Mesendoderm (in vitro differentiated cells): Measurements from ENCODE around the gene ZEB2.

ENCODE experiments used
- DNase-seq: peaks from one replicate; pipeline ENCODE4 v3.0.0; 2013
- H2AK5ac ChIP-seq: 2 replicates; pipeline ENCODE4 v1.6.1; 2013; ENCODE audit warnings: low read length, inconsistent platforms
- H2BK120ac ChIP-seq: 2 replicates; pipeline ENCODE4 v1.6.1; 2013; ENCODE audit warnings: low read depth, mild to moderate bottlenecking, low read length, moderate library complexity, mixed read lengths
- H2BK15ac ChIP-seq: replicated peaks from 2 replicates; pipeline ENCODE4 v1.6.1; 2013; ENCODE audit warnings: low read depth, mild to moderate bottlenecking, moderate library complexity
- H2BK5ac ChIP-seq: 2 replicates; pipeline ENCODE4 v1.6.1; 2013; ENCODE audit warnings: low read length, inconsistent platforms
- H3K18ac ChIP-seq: 2 replicates; pipeline ENCODE4 v1.6.1; 2013; ENCODE audit warnings: mild to moderate bottlenecking, low read length, mixed read lengths
- H3K23ac ChIP-seq: one replicate; pipeline ENCODE4 v1.6.1; 2013; ENCODE audit warnings: low read length
- H3K27ac ChIP-seq: 2 replicates; pipeline ENCODE4 v1.5.1; 2013; ENCODE audit warnings: low read depth, mild to moderate bottlenecking, inconsistent platforms, low read length, moderate library complexity
- H3K27me3 ChIP-seq: 2 replicates; pipeline ENCODE4 v1.6.1; 2013; ENCODE audit warnings: low read length, control low read depth, mild to moderate bottlenecking, inconsistent platforms; ENCODE audit not compliant: insufficient read depth, poor library complexity
- H3K36me3 ChIP-seq: 2 replicates; pipeline ENCODE4 v1.6.1; 2013; ENCODE audit warnings: low read length, inconsistent platforms; ENCODE audit not compliant: control insufficient read depth, insufficient read depth
- H3K4ac ChIP-seq: one replicate; pipeline ENCODE4 v1.6.1; 2013; ENCODE audit warnings: low read depth, mild to moderate bottlenecking, low read length, moderate library complexity
- H3K4me1 ChIP-seq: 2 replicates; pipeline ENCODE4 v1.6.1; 2013; ENCODE audit warnings: low read depth, low read length, inconsistent platforms; ENCODE audit not compliant: control insufficient read depth
- H3K4me2 ChIP-seq: 2 replicates; pipeline ENCODE4 v1.6.1; 2013; ENCODE audit warnings: low read length
- H3K4me3 ChIP-seq: 2 replicates; pipeline ENCODE4 v1.5.1; 2013; ENCODE audit warnings: mild to moderate bottlenecking, low read length
- H3K56ac ChIP-seq: one replicate; pipeline ENCODE4 v1.6.1; 2013; ENCODE audit warnings: low read length
- H3K79me1 ChIP-seq: 2 replicates; pipeline ENCODE4 v1.6.1; 2013; ENCODE audit warnings: low read length, inconsistent platforms
- H3K79me2 ChIP-seq: 2 replicates; pipeline ENCODE4 v1.6.1; 2013; ENCODE audit warnings: mild to moderate bottlenecking, low read length; ENCODE audit not compliant: control insufficient read depth, insufficient read depth
- H3K9ac ChIP-seq: 2 replicates; pipeline ENCODE4 v1.6.1; 2013; ENCODE audit warnings: low read length, inconsistent platforms
- H4K5ac ChIP-seq: one replicate; pipeline ENCODE4 v1.6.1; 2013; ENCODE audit warnings: low read length
- H4K8ac ChIP-seq: one replicate; pipeline ENCODE4 v1.6.1; 2013; ENCODE audit warnings: low read depth, mild to moderate bottlenecking, control low read depth, low read length, moderate library complexity
- WGBS: extraction: QIAGEN DNeasy Blood & Tissue Kit; methylation state at CpG from one replicate; pipeline ENCODE4 v1.1.7; 2013; ENCODE audit warnings: low lambda C conversion rate, missing lambda C conversion rate; ENCODE audit not compliant: insufficient coverage; ENCODE audit errors: extremely low coverage; 5-methylcytosine and 5-hydroxymethylcytosine counted together

The ZEB2 gene

DNA sequence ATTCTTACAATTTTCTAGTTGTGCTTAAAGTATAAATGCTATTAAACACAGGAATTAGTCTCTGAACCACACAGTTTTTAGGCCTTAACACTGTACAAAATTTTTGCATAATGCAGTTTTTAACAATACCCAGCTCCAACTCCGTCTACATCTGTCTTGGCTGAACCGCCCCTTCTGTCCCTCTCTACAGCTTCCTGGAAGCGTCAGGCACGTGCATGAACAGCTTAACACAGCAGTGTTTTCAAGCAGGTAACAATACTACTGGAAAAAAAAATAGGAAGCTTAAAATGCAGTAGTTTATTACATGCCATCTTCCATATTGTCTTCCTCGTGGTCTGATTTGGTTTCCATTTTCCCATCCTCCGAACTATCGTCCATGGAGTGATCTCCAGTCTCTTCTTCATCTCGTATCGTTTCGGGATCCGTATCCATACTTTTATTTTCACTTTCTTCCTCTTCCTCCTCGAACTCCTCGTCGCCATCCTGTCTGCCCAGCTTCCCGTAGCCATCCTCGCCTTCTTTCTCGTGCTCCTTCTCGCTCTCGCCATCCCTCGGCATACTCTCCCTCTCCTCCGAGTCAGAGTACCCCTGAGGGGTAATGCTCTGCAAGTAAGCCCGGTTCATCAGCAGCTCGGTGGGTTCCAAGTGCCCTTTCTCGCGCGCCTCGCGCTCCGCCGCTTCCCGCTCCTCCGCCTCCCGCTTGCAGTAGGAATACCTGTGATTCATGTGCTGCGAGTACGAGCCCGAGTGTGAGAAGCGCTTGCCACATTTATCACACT, 130.6 kb downstream of the ZEB2 start:
- Histone ChIP-seq H3K9ac (peak overlapping the region; percentile 34), H3K4me2 (peak overlapping the region; percentile 30), H3K79me2 (no peaks in the 10 kb centered on the region), H3K4ac (no peak overlapping the region), H2AK5ac (no peak overlapping the region), H3K18ac (no peak overlapping the region), H2BK15ac (no peak overlapping the region), H3K23ac (no peak overlapping the region), H3K4me3 (no peak overlapping the region), H3K36me3 (no peaks in the 10 kb centered on the region), H3K79me1 (no peaks in the 10 kb centered on the region), H2BK5ac (no peak overlapping the region), H2BK120ac (no peak overlapping the region), H3K4me1 (no peaks in the 10 kb centered on the region), H3K56ac (peak overlapping the region; percentile 81), H3K27me3 (no peaks in the 10 kb centered on the region), H4K8ac (no peak overlapping the region), H4K5ac (no peak overlapping the region), H3K27ac (no peak overlapping the region)
- DNase-seq, result peak; percentile 72
- no CpG with 5 or more reads among the region's 37 CpGs for WGBS

DNA sequence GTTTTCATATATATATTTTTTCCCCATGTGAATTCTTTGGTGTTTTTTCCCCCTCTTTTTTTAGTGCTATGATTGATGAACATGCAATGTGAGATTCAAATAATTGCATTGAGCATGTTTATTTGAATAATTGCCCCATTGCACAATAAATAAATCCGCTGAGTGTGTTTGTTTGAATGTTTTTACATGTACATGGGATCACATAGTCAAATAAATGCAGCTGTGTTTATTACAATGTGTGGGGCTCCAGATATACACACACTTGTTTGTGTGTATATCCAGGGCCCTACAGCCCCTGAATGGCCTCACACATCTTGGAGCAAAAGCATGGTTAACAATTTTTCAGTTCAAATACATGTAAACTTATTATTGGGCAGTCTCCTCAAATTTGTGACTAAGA, 134.5 kb downstream of the ZEB2 start:
- Histone ChIP-seq H3K56ac (no peak overlapping the region), H3K27me3 (no peaks in the 10 kb centered on the region), H3K4me2 (no peak overlapping the region), H3K36me3 (no peaks in the 10 kb centered on the region), H3K27ac (no peak overlapping the region), H2BK15ac (no peak overlapping the region), H3K18ac (no peak overlapping the region), H4K5ac (no peak overlapping the region), H3K4me1 (no peaks in the 10 kb centered on the region), H3K79me1 (no peaks in the 10 kb centered on the region), H3K9ac (no peak overlapping the region), H3K4me3 (no peak overlapping the region), H3K23ac (no peak overlapping the region), H2BK5ac (no peak overlapping the region), H4K8ac (no peak overlapping the region), H2AK5ac (no peak overlapping the region), H2BK120ac (no peak overlapping the region), H3K79me2 (no peaks in the 10 kb centered on the region), H3K4ac (no peak overlapping the region)
- no CpG with 5 or more reads among the region's 1 CpG for WGBS
- no peak for DNase-seq

DNA sequence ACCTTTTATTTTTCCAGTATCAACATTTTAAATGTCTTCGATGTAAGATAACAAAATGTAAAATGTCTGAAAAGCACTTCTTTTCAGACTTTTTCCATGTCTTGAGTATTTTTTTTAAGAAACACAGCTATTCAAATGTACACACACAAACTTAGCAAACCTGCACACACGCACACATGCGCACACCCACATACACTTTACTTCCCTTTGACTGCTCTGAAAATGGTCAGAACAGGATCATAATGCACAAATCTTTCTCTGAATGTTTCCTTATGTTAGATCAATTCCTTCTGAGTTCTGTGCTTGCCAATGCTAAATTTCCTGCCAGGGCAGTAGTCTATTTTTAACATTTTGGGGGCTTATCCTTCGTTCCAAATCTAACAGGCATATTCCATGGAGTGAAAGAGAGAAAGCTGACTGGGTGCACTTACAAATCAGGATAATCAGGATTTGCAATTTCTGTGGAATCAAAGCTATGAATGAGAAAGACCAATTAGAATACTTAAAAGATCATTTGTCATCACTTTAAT, 136.3 kb downstream of the ZEB2 start:
- no peak overlapping the region for H2BK120ac ChIP-seq
- no peaks in the 10 kb centered on the region for H3K27me3 ChIP-seq
- H3K79me2 ChIP-seq, result no peaks in the 10 kb centered on the region
- H3K27ac ChIP-seq, result no peak overlapping the region
- no peak overlapping the region for H2BK5ac ChIP-seq
- H3K36me3 ChIP-seq, result no peaks in the 10 kb centered on the region
- no peak overlapping the region for H3K4me2 ChIP-seq
- H3K4me3 ChIP-seq, result no peak overlapping the region
- no peak overlapping the region for H2BK15ac ChIP-seq
- no peak overlapping the region for H2AK5ac ChIP-seq
- DNase-seq, result no peak
- no peak overlapping the region for H3K23ac ChIP-seq
- no peaks in the 10 kb centered on the region for H3K79me1 ChIP-seq
- H4K8ac ChIP-seq, result no peak overlapping the region
- H3K9ac ChIP-seq, result no peak overlapping the region
- H4K5ac ChIP-seq, result no peak overlapping the region
- WGBS, result no CpG with 5 or more reads among the region's 4 CpGs
- no peak overlapping the region for H3K56ac ChIP-seq
- H3K4ac ChIP-seq, result no peak overlapping the region
- no peak overlapping the region for H3K18ac ChIP-seq
- H3K4me1 ChIP-seq, result peaks cover 4% of the 10 kb centered on the region

DNA sequence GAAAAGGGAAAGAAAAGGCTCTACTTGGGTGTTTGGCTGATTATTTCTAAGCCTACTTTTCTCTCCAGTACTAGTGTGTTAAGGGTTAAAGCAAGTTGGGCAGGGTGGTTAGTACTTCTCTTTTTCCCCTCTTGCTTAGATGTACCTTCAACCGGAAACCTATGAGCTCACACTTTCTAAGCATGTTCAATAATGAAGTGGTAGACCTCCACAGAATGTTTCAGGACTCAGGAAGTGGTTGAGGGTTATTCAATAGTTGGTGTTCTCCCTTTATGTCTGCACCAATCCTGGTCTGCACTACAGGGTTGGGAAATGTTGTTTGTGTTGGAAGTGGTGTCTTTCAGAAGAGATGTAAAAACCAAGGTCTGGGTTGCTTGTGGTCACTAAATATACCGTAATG, 137.1 kb downstream of the ZEB2 start:
- Histone ChIP-seq H3K27ac (no peak overlapping the region), H2BK5ac (no peak overlapping the region), H3K4me1 (peaks cover 4% of the 10 kb centered on the region), H4K8ac (no peak overlapping the region), H3K56ac (no peak overlapping the region), H2BK120ac (no peak overlapping the region), H4K5ac (no peak overlapping the region), H3K27me3 (no peaks in the 10 kb centered on the region), H3K4ac (no peak overlapping the region), H3K4me2 (no peak overlapping the region), H2BK15ac (no peak overlapping the region), H3K79me1 (no peaks in the 10 kb centered on the region), H3K18ac (no peak overlapping the region), H2AK5ac (no peak overlapping the region), H3K23ac (no peak overlapping the region), H3K9ac (no peak overlapping the region), H3K4me3 (no peak overlapping the region), H3K36me3 (no peaks in the 10 kb centered on the region), H3K79me2 (no peaks in the 10 kb centered on the region)
- no peak for DNase-seq
- WGBS, result no CpG with 5 or more reads among the region's 2 CpGs

DNA sequence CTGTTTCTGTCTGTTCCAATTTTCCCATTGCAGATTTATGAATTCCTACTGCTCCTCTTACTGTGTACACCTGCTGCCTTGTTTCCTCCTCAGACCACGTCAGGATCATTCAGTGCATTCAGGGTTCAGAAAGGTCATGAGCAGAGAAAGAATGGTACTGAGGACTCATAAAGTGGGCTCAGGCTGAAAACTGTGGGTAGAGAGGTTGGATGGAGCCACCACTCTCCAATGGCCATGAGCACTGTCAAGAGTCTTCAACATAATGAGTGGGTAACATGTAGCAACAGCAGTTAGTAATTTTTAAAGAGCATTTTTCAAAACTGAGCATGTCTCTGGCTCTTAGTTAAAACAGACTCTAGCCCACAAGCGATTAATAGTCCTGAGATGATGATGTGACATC, 138.2 kb downstream of the ZEB2 start:
- Histone ChIP-seq H3K27ac (no peak overlapping the region), H3K4ac (no peak overlapping the region), H2BK15ac (no peak overlapping the region), H2BK5ac (no peak overlapping the region), H2AK5ac (no peak overlapping the region), H3K4me3 (no peak overlapping the region), H3K56ac (no peak overlapping the region), H2BK120ac (no peak overlapping the region), H3K23ac (no peak overlapping the region), H3K9ac (no peak overlapping the region), H4K8ac (no peak overlapping the region), H3K79me2 (no peaks in the 10 kb centered on the region), H3K4me1 (peaks cover 4% of the 10 kb centered on the region), H3K18ac (no peak overlapping the region), H4K5ac (no peak overlapping the region), H3K4me2 (no peak overlapping the region), H3K36me3 (no peaks in the 10 kb centered on the region), H3K79me1 (no peaks in the 10 kb centered on the region), H3K27me3 (no peaks in the 10 kb centered on the region)
- WGBS, result no CpG with 5 or more reads among the region's 2 CpGs
- DNase-seq, result no peak
